HCT116 (cell line): ENCODE results near the gene CAMTA2. TPM values are rescaled to one million over a fixed set of nuclear protein-coding genes. Genes with fewer than 3 reads are reported as not detected.

Experiments used
- ATAC-seq: fragments of 200-7000 bp; cut with Tn5 transposase; 2 replicates; pipeline ENCODE4 v1.9.1; 2020; ENCODE audit warnings: mild to moderate bottlenecking, moderate library complexity
- BruUV-seq: library from RNA; stranded (reverse); fragments of 400-500 nt; replicated peaks from 2 replicates; lab custom pipeline; 2021; lab: Mats Ljungman, UMichigan
- CTCF ChIA-PET: fragments of 300-600 bp; sonication (Branson Sonifier 250); formaldehyde crosslinking; loops from one replicate; lab custom pipeline; 2021; ENCODE audit warnings: antibody characterized with exemption; lab: Charles Lee
- POLR2A ChIA-PET: fragments of 300-600, 350-600 bp; sonication (Branson Sonifier 250); formaldehyde crosslinking; loops from one replicate; lab custom pipeline; 2021; ENCODE audit warnings: antibody characterized with exemption; lab: Charles Lee
- RAD21 ChIA-PET, 2 experiments: fragments of 300-600 bp; sonication (Branson Sonifier 250); formaldehyde crosslinking; loops; one replicate each; lab custom pipeline; 2023; ENCODE audit warnings: low total read pairs in 2 of 2; ENCODE audit not compliant: uncharacterized antibody in 2 of 2, unreplicated experiment in 2 of 2, low non-redundant PET in 1 of 2; lab: Charles Lee
- DNase-seq: peaks from one replicate; pipeline ENCODE4 v3.0.0-alpha.2; 2010; ENCODE audit warnings: low read depth, low spot score
- H2AFZ ChIP-seq: fragments of 200-600 bp; shearing (Covaris generic), sonication (generic); 2 replicates; pipeline ENCODE4 v1.6.1; 2017; ENCODE audit warnings: low read depth, mixed run types, mixed read lengths, antibody characterized with exemption, low read length; ENCODE audit not compliant: poor library complexity, severe bottlenecking
- H3K27ac ChIP-seq: 2 replicates; pipeline ENCODE4 v1.5.1; 2012; ENCODE audit warnings: low read depth, low read length
- H3K27me3 ChIP-seq: fragments of 200-600 bp; sonication (generic); 2 replicates; pipeline ENCODE4 v1.6.1; 2016; ENCODE audit warnings: mixed run types, low read length, mixed read lengths; ENCODE audit not compliant: insufficient read depth
- H3K36me3 ChIP-seq, 2 experiments: fragments of 200-500 bp in 1 of 2; fragments of 200-600 bp in 1 of 2; sonication (Bioruptor generic) in 1 of 2; sonication (generic) in 1 of 2; 2 replicates each; pipeline versions ENCODE4 v1.5.1 to v1.6.1; 2014 to 2016; ENCODE audit warnings: low read length in 2 of 2, inconsistent platforms in 1 of 2, mixed read lengths in 1 of 2, mixed run types in 1 of 2; ENCODE audit not compliant: insufficient read depth in 2 of 2, control insufficient read depth in 1 of 2
- H3K4me1 ChIP-seq, 2 experiments: fragments of 200-600 bp in 1 of 2; sonication (generic) in 1 of 2; 2 replicates each; pipeline versions ENCODE4 v1.5.1 to v1.6.1; 2012 to 2017; ENCODE audit warnings: low read length in 2 of 2, inconsistent platforms in 1 of 2, mild to moderate bottlenecking in 1 of 2, mixed read lengths in 1 of 2, mixed run types in 1 of 2, moderate library complexity in 1 of 2; ENCODE audit not compliant: insufficient read depth in 2 of 2, control insufficient read depth in 1 of 2
- H3K4me2 ChIP-seq: fragments of 200-600 bp; sonication (generic); 2 replicates; pipeline ENCODE4 v1.6.1; 2017; ENCODE audit warnings: mixed run types, low read length, mixed read lengths
- H3K4me3 ChIP-seq, 2 experiments: fragments of 200-600 bp in 1 of 2; sonication (generic) in 1 of 2; replicated peaks in 1 of 2; 2 replicates each; pipeline ENCODE4 v1.5.1; 2011 to 2016; ENCODE audit warnings: low read length in 2 of 2, control low read depth in 1 of 2, low read depth in 1 of 2, mild to moderate bottlenecking in 1 of 2, mixed read lengths in 1 of 2, mixed run types in 1 of 2
- H3K79me2 ChIP-seq: fragments of 200-600 bp; sonication (generic); 2 replicates; pipeline ENCODE4 v1.6.1; 2017; ENCODE audit warnings: mild to moderate bottlenecking, mixed run types, low read length, moderate library complexity, mixed read lengths; ENCODE audit not compliant: insufficient read depth
- H3K9ac ChIP-seq: fragments of 200-600 bp; sonication (generic); 2 replicates; pipeline ENCODE4 v1.6.1; 2016; ENCODE audit warnings: low read length, mixed read lengths
- H3K9me2 ChIP-seq: fragments of 200-600 bp; sonication (generic), shearing (Covaris generic); 2 replicates; pipeline ENCODE4 v1.6.1; 2017; ENCODE audit warnings: mixed run types, mild to moderate bottlenecking, moderate library complexity; ENCODE audit not compliant: insufficient read depth
- H3K9me3 ChIP-seq, 2 experiments: fragments of 200-500 bp in 1 of 2; fragments of 200-600 bp in 1 of 2; sonication (Bioruptor generic) in 1 of 2; sonication (generic) in 1 of 2; 2 replicates each; pipeline ENCODE4 v1.6.1; 2014 to 2017; ENCODE audit warnings: low read length in 2 of 2, mixed read lengths in 2 of 2, inconsistent platforms in 1 of 2, low read depth in 1 of 2, mild to moderate bottlenecking in 1 of 2, mixed run types in 1 of 2, moderate library complexity in 1 of 2; ENCODE audit not compliant: control insufficient read depth in 1 of 2, insufficient read depth in 1 of 2
- H4K20me1 ChIP-seq: fragments of 200-600 bp; sonication (generic), shearing (Covaris generic); 2 replicates; pipeline ENCODE4 v1.6.1; 2017; ENCODE audit warnings: mixed run types, mild to moderate bottlenecking, moderate library complexity; ENCODE audit not compliant: insufficient read depth
- POLR2AphosphoS5 ChIP-seq: IDR thresholded peaks from 2 replicates; pipeline ENCODE4 v1.6.1; 2011; ENCODE audit warnings: mild to moderate bottlenecking, low read depth, low read length, moderate library complexity
- SIN3A ChIP-seq: IDR thresholded peaks from 2 replicates; pipeline ENCODE4 v1.6.1; 2012; ENCODE audit warnings: low read depth
- SP1 ChIP-seq: IDR thresholded peaks from 2 replicates; pipeline ENCODE4 v1.6.1; 2012; ENCODE audit warnings: low read depth
- ZBTB33 ChIP-seq: IDR thresholded peaks from 2 replicates; pipeline ENCODE4 v1.6.1; 2011; ENCODE audit warnings: mild to moderate bottlenecking, low read length, moderate library complexity; ENCODE audit not compliant: insufficient replicate concordance; ENCODE audit errors: extremely low read depth
- ZFX ChIP-seq: fragments of 450-650 bp; IDR thresholded peaks from 2 replicates; pipeline ENCODE4 v1.6.1; 2017
- intact Hi-C: fragments of 100-400 bp; cut with micrococcal nuclease; formaldehyde crosslinking; loops from 2 replicates; pipeline ENCODE4 v1.10.0; 2022
- total RNA-seq: library from RNA; stranded (reverse); gene quantifications from one replicate; pipeline ENCODE4 v1.2.1, GENCODE V29; 2021; ENCODE audit not compliant: unreplicated experiment
- TF ChIP-seq, protein P1 (sequence below): IDR thresholded peaks from 2 replicates; pipeline ENCODE4 v1.6.1; 2012

The CAMTA2 gene
- total RNA-seq, 1 experiment from 2014 or later: 37.8 TPM

- BruUV-seq: no TSS peak
- H3K27me3 ChIP-seq: no peaks in the 10 kb centered on the region
- ATAC-seq (peak; percentile 89), DNase-seq (peak; percentile 72)
- intact Hi-C loops: no loop called here
- peak within 1 kb of the TSS; percentile 99 for H3K4me2 ChIP-seq
- no peaks in the 10 kb centered on the region for H3K9me2 ChIP-seq
- ChIA-PET POLR2A (interaction anchor here (2.4 kb wide), 1 partner anchor 11 kb away, joined by 16 read pairs; the partner anchor contains the start of gene CAMTA2), CTCF (no interaction called here), RAD21 (interaction anchor here in 1 of 2 experiments (0.6 kb wide), 1 partner anchor 24 kb away, joined by 4 read pairs; no protein-coding TSS in a partner anchor)
- TF ChIP-seq POLR2AphosphoS5: peak; percentile 85
- TF ChIP-seq, protein P1, sequence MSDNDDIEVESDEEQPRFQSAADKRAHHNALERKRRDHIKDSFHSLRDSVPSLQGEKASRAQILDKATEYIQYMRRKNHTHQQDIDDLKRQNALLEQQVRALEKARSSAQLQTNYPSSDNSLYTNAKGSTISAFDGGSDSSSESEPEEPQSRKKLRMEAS: peak; percentile 36; the same call in 1 of the 2 replicates
- no peak for TF ChIP-seq ZBTB33
- TF ChIP-seq SP1: peak; percentile 80
- peak; percentile 12; the same call in 1 of the 2 replicates for TF ChIP-seq SIN3A
- TF ChIP-seq ZFX: peak; percentile 62; the same call in 1 of the 2 replicates
- H3K9me3 ChIP-seq: no peaks in the 10 kb centered on the region
- no peaks in the 10 kb centered on the region for H4K20me1 ChIP-seq
- peak within 1 kb of the TSS; percentile 92 to 95 for H3K4me3 ChIP-seq
- H3K9ac ChIP-seq: peak within 1 kb of the TSS; percentile 90
- peaks cover 12 to 13% of the 10 kb centered on the region in 2 experiments for H3K36me3 ChIP-seq
- H2AFZ ChIP-seq: no peak within 1 kb of the TSS
- peak within 1 kb of the TSS; percentile 93 for H3K27ac ChIP-seq
- H3K79me2 ChIP-seq: peaks cover 34% of the 10 kb centered on the region
- H3K4me1 ChIP-seq: peaks cover 16 to 27% of the 10 kb centered on the region in 2 experiments
Observed at GRCh38 chr17:4997302-4998026, 10.0 kb upstream of the CAMTA2 start, which contains the start of the genes INCA1 and KIF1C. INCA1 (minus strand) TSS chr17:4997522; CDS start chr17:4994437, 3,085 bp downstream. KIF1C (plus strand) TSS chr17:4997950; CDS start chr17:5000247, 2,297 bp downstream.
